Epidermal melanocyte (primary cell): Measurements from ENCODE around the gene CFAP57.

Experiments
- DNase-seq: peaks from one replicate; pipeline ENCODE4 v3.0.0; 2011; ENCODE audit warnings: low spot score; ENCODE audit not compliant: insufficient read length

Gene CFAP57

DNA sequence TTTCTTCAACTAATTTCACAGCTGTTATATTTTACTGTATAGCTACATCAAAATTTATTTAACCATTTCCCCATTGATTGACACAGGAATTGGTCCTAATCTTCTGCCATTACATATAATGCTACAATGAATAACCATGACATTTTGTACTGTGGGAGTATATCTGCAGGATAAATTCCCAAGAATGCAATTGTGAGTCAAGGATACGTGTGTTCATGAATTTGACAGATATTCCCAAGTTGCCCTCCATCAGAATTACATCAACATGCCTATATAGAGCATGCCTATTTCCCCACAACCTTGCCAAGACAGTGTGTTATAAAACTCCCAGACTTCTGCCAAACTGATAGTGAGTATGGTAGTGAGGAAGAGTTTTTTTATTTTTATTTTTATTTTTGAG, 125.9 kb downstream of the CFAP57 start:
- no peak for DNase-seq

DNA sequence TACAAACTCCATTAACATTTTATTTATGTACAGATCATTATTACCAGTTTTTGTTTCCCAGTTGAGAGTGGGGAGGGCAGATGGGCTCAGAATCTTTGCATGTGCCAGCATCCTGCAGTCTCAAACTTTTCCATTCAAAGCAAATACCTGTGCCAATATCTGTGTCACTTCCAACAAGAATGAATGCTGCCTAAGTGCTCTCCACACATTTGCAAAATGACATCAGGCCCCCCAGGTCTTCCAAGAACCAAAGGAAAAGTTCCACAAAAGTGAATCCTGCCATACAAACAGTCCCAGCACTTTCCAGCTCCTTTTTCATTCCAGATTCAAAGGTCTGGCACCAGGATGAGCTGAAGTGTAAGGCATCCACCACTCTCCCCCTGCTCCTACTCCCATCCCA, 127.0 kb downstream of the CFAP57 start:
- DNase-seq = no peak

DNA sequence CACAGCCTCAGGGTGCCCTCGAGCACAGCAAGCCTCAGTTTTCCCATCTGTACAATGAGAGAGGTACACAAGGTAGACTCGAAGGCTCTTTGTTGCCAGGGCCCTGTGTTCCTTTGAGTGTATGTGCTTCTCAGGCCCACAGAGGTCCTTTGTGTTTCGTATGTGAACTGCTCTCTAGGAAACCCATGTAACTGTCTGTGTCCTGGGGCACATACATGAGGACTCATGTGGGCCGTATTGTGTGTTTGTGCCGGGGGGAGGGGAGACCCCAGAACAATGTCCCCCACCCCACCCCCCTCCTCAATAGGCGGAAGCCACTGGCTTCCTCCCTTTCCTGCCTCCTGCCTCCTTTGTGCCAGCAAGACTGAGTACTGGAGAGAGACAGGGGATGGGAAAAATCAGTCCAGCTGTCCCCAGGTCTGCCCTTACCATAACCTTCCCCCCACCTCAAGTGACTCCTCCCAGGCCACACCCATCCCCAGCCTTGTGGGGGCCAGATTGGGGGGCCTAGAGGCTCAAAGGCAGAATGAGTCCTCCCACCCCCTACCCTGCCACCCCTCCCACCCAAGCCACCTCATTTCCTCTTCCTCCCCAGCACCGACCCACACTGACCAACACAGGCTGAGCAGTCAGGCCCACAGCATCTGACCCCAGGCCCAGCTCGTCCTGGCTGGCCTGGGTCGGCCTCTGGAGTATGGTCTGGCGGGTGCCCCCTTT, 128.4 kb downstream of the CFAP57 start, which contains the start of gene TIE1:
TSS of gene TIE1 (plus strand) at position 605 of the 717 bp plus-strand sequence. CDS start at position 695, 90 bp downstream.
- DNase-seq = no peak

DNA sequence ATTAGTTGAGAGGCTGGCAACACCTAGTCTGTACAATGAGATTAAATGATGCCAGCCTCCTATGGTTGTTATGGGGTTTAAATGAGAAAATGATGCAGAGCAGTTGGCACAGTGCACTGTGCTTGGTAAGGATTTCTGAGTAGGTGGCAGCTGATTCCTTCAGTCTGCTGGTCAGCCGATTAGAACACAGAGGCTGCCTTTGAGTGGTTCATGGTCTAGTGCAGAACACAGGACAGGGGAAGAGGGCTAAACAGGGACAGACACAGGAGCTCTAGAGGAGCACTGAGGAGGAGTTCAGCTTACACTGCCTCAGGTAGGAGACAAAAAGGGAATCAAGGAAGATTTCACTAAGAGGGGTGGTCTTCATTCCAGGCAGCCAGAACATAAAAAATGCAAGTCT, 130.1 kb downstream of the CFAP57 start:
- DNase-seq = no peak

- no peak for DNase-seq
These were observed 130.8 kb downstream of the CFAP57 start for GRCh38 chr1:43302721-43303470.

DNA sequence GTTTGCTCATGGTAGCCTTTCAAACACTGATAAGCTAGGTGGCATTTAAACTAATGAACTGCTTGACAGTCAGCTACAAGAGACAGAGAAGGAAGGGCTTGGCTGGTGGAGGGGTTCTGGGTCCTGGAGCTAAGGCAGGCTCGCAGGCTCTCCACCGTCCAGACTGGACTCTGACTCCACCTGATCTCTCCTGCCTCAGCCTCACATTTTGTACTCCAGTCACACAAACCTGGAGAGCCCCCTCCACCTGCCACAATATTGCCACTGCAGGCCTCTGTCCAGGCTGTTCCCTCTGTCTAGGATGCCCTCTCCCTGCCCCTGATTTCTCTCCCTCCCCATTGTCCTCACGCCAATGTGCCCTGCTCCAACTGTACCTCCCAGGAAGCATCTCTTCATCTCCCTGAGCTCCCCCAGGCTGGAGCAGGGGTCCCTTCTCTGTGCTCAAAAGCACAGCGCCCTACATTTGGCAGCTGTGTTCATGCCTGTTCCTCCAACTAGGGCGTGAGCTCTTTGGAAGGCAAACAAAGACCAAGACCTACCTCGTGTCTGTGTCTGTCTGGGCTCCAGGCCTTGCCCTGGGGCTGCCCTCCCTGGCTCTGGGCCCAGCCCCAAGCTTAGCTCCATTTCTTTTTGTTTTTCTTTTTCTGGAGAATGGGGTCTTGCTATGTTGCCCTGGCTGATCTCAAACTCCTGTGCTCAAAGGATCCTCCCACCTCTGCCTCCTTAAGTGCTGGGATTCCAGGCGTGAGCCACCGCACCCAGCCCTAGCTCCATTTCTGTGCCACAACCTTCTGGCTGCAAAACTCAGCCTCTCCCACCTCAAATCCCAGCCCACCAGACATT, 131.6 kb downstream of the CFAP57 start:
- no peak for DNase-seq
